ENCODE measurements around the gene PHF1. TPM values are rescaled to one million over a fixed set of nuclear protein-coding genes. Genes with fewer than 3 reads are reported as not detected.
"Not testable (repeated sequence)": the region's sequence is repeated elsewhere in the genome, so short reads cannot be mapped to it uniquely, and the experiment has no call there.

The PHF1 gene
- total and polyA plus RNA-seq, 2 donors, result 16.3 to 141 TPM

- Histone ChIP-seq H3K27ac (ENCODE audit: low read depth in 1 of 2, low read length in 1 of 2) (no peak overlapping the region), H3K27me3 (ENCODE audit: control insufficient read depth in 2 of 2, insufficient read depth in 1 of 2, low read length in 1 of 2) (no peaks in the 10 kb centered on the region), H3K9me3 (ENCODE audit: control insufficient read depth in 2 of 2, insufficient read depth in 1 of 2, low read length in 1 of 2) (no peaks in the 10 kb centered on the region)
Observed at GRCh38 chr6:33372526-33373123, 38.2 kb upstream of the PHF1 start.

GRCh38 chr6:33373960-33374910 lies 36.6 kb upstream of the PHF1 start:
- H3K27me3 ChIP-seq (ENCODE audit: control insufficient read depth in 2 of 2, insufficient read depth in 1 of 2, low read length in 1 of 2), result no peaks in the 10 kb centered on the region

More at GRCh38 chr6:33372526-33373123, 38.2 kb upstream of the PHF1 start:
- DNase-seq (ENCODE audit: low read depth in 6 of 9, low spot score in 9 of 9), result no peak
- 45% methylated on average over 5 of the region's 5 CpGs for WGBS
- no peaks in the 10 kb centered on the region for H3K36me3 ChIP-seq (ENCODE audit: control insufficient read depth in 2 of 2, insufficient read depth in 2 of 2, low read length in 1 of 2)
- peaks cover 0 to 9% of the 10 kb centered on the region in 2 donors for H3K4me1 ChIP-seq (ENCODE audit: control insufficient read depth in 2 of 2, insufficient read depth in 2 of 2, low read length in 2 of 2)
- H3K4me3 ChIP-seq (ENCODE audit: low read length in 2 of 2), result no peak overlapping the region

GRCh38 chr6:33375143-33375671 lies 35.6 kb upstream of the PHF1 start:
- Histone ChIP-seq H3K27ac (ENCODE audit: low read depth in 1 of 2, low read length in 1 of 2) (peak overlapping the region; percentile 46 to 60), H3K9me3 (ENCODE audit: control insufficient read depth in 2 of 2, insufficient read depth in 1 of 2, low read length in 1 of 2) (no peaks in the 10 kb centered on the region), H3K4me3 (ENCODE audit: low read length in 2 of 2) (no peak overlapping the region), H3K4me1 (ENCODE audit: control insufficient read depth in 2 of 2, insufficient read depth in 2 of 2, low read length in 2 of 2) (peaks cover 0 to 9% of the 10 kb centered on the region in 2 donors), H3K36me3 (ENCODE audit: control insufficient read depth in 2 of 2, insufficient read depth in 2 of 2, low read length in 1 of 2) (no peaks in the 10 kb centered on the region), H3K27me3 (ENCODE audit: control insufficient read depth in 2 of 2, insufficient read depth in 1 of 2, low read length in 1 of 2) (no peaks in the 10 kb centered on the region)
- peak in 1 of 9 donors; percentile 33 for DNase-seq (ENCODE audit: low read depth in 6 of 9, low spot score in 9 of 9)
- WGBS, result 77% methylated on average over 9 of the region's 9 CpGs

More at GRCh38 chr6:33373960-33374910, 36.6 kb upstream of the PHF1 start:
- peaks cover 0 to 9% of the 10 kb centered on the region in 2 donors for H3K4me1 ChIP-seq (ENCODE audit: control insufficient read depth in 2 of 2, insufficient read depth in 2 of 2, low read length in 2 of 2)
- no peaks in the 10 kb centered on the region for H3K36me3 ChIP-seq (ENCODE audit: control insufficient read depth in 2 of 2, insufficient read depth in 2 of 2, low read length in 1 of 2)
- 82% methylated on average over 8 of the region's 8 CpGs for WGBS
- no peak for DNase-seq (ENCODE audit: low read depth in 6 of 9, low spot score in 9 of 9)
- no peak overlapping the region for H3K4me3 ChIP-seq (ENCODE audit: low read length in 2 of 2)
- no peaks in the 10 kb centered on the region for H3K9me3 ChIP-seq (ENCODE audit: control insufficient read depth in 2 of 2, insufficient read depth in 1 of 2, low read length in 1 of 2)
- no peak overlapping the region for H3K27ac ChIP-seq (ENCODE audit: low read depth in 1 of 2, low read length in 1 of 2)

GRCh38 chr6:33377171-33377570 lies 33.6 kb upstream of the PHF1 start:
- 95% methylated on average over 4 of the region's 4 CpGs for WGBS
- Histone ChIP-seq H3K9me3 (ENCODE audit: control insufficient read depth in 2 of 2, insufficient read depth in 1 of 2, low read length in 1 of 2) (no peaks in the 10 kb centered on the region), H3K36me3 (ENCODE audit: control insufficient read depth in 2 of 2, insufficient read depth in 2 of 2, low read length in 1 of 2) (no peaks in the 10 kb centered on the region), H3K4me1 (ENCODE audit: control insufficient read depth in 2 of 2, insufficient read depth in 2 of 2, low read length in 2 of 2) (peaks cover 0 to 9% of the 10 kb centered on the region in 2 donors), H3K27me3 (ENCODE audit: control insufficient read depth in 2 of 2, insufficient read depth in 1 of 2, low read length in 1 of 2) (no peaks in the 10 kb centered on the region), H3K4me3 (ENCODE audit: low read length in 2 of 2) (no peak overlapping the region), H3K27ac (ENCODE audit: low read depth in 1 of 2, low read length in 1 of 2) (no peak overlapping the region)
- no peak for DNase-seq (ENCODE audit: low read depth in 6 of 9, low spot score in 9 of 9)

- 99% methylated on average over 10 of the region's 10 CpGs for WGBS
- H3K4me3 ChIP-seq (ENCODE audit: low read length in 2 of 2); H3K36me3 ChIP-seq (ENCODE audit: control insufficient read depth in 2 of 2, insufficient read depth in 2 of 2, low read length in 1 of 2); H3K4me1 ChIP-seq (ENCODE audit: control insufficient read depth in 2 of 2, insufficient read depth in 2 of 2, low read length in 2 of 2); H3K27ac ChIP-seq (ENCODE audit: low read depth in 1 of 2, low read length in 1 of 2); H3K27me3 ChIP-seq (ENCODE audit: control insufficient read depth in 2 of 2, insufficient read depth in 1 of 2, low read length in 1 of 2); DNase-seq (ENCODE audit: low read depth in 6 of 9, low spot score in 9 of 9); H3K9me3 ChIP-seq (ENCODE audit: control insufficient read depth in 2 of 2, insufficient read depth in 1 of 2, low read length in 1 of 2): not testable (repeated sequence)
Observed at GRCh38 chr6:33379184-33379583, 31.6 kb upstream of the PHF1 start.

DNA sequence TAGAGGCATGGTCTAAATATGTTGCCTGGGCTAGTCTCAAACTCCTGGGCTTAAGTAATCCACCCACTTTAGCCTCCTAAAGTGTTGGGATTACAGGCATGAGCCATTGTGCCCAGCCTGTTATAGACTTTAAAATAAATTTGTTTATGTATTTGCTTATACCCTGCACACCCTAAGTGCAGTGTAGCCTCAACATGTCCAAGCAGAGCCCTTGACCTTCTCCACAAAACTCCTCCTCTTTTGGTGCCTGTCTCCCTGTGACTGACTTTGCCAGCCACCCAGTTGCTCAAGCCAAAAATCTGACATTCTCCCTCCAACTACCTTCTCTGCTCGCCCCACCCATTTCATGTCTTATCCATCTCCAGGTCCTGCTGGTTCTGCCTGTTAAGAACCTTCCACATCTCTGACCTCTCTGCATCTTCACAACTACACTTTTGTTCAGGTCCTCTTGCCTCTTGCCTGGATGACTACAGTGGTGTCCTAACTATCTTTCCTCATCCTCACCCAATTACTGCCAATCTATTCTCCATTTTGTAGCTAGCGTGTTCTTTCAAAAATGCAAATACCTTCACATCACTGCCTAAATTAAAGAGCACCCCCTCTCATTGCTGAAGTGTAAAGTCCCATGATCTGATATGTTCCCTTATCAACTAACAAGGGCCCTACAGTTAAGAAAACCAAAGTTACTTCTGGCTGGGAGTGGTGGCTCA lies 30.4 kb upstream of the PHF1 start:
- H3K36me3 ChIP-seq (ENCODE audit: control insufficient read depth in 2 of 2, insufficient read depth in 2 of 2, low read length in 1 of 2), result no peaks in the 10 kb centered on the region
- H3K4me1 ChIP-seq (ENCODE audit: control insufficient read depth in 2 of 2, insufficient read depth in 2 of 2, low read length in 2 of 2), result no peaks in the 10 kb centered on the region
- H3K4me3 ChIP-seq (ENCODE audit: low read length in 2 of 2), result no peak overlapping the region
- no peaks in the 10 kb centered on the region for H3K27me3 ChIP-seq (ENCODE audit: control insufficient read depth in 2 of 2, insufficient read depth in 1 of 2, low read length in 1 of 2)
- no peak overlapping the region for H3K27ac ChIP-seq (ENCODE audit: low read depth in 1 of 2, low read length in 1 of 2)
- DNase-seq (ENCODE audit: low read depth in 6 of 9, low spot score in 9 of 9), result no peak
- H3K9me3 ChIP-seq (ENCODE audit: control insufficient read depth in 2 of 2, insufficient read depth in 1 of 2, low read length in 1 of 2), result no peaks in the 10 kb centered on the region
- WGBS, result 97% methylated on average over 2 of the region's 2 CpGs

GRCh38 chr6:33383427-33384185 lies 27.2 kb upstream of the PHF1 start:
- no peak for DNase-seq (ENCODE audit: low read depth in 6 of 9, low spot score in 9 of 9)
- H3K9me3 ChIP-seq (ENCODE audit: control insufficient read depth in 2 of 2, insufficient read depth in 1 of 2, low read length in 1 of 2), result no peaks in the 10 kb centered on the region
- no peaks in the 10 kb centered on the region for H3K27me3 ChIP-seq (ENCODE audit: control insufficient read depth in 2 of 2, insufficient read depth in 1 of 2, low read length in 1 of 2)
- no peaks in the 10 kb centered on the region for H3K36me3 ChIP-seq (ENCODE audit: control insufficient read depth in 2 of 2, insufficient read depth in 2 of 2, low read length in 1 of 2)
- 86% methylated on average over 10 of the region's 10 CpGs for WGBS
- no peaks in the 10 kb centered on the region for H3K4me1 ChIP-seq (ENCODE audit: control insufficient read depth in 2 of 2, insufficient read depth in 2 of 2, low read length in 2 of 2)
- H3K27ac ChIP-seq (ENCODE audit: low read depth in 1 of 2, low read length in 1 of 2), result no peak overlapping the region
- no peak overlapping the region for H3K4me3 ChIP-seq (ENCODE audit: low read length in 2 of 2)

DNA sequence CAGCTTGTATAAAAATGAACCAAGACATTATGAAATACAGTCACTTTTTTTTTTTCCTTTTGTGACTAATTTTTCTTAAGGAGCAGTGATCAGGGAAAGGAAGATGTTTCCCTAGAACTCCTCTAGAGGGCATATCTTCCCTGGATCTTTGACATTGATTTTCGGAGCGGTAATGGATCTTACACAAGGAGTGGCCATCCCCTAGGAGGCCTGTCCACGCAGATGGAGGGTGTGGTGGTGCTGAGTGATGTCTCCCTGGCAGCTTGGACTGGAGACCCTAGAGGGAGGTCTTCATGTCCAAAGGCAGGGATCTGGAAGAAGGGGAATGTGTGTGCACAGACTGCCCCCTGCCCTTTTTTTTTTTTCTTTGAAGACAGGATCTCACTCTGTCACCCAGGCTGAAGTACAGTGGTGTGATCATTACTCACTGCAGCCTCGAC lies 26.2 kb upstream of the PHF1 start:
- 91% methylated on average over 4 of the region's 4 CpGs for WGBS
- no peak for DNase-seq (ENCODE audit: low read depth in 6 of 9, low spot score in 9 of 9)
- Histone ChIP-seq H3K27ac (ENCODE audit: low read depth in 1 of 2, low read length in 1 of 2) (no peak overlapping the region), H3K9me3 (ENCODE audit: control insufficient read depth in 2 of 2, insufficient read depth in 1 of 2, low read length in 1 of 2) (no peaks in the 10 kb centered on the region), H3K4me1 (ENCODE audit: control insufficient read depth in 2 of 2, insufficient read depth in 2 of 2, low read length in 2 of 2) (no peaks in the 10 kb centered on the region), H3K27me3 (ENCODE audit: control insufficient read depth in 2 of 2, insufficient read depth in 1 of 2, low read length in 1 of 2) (no peaks in the 10 kb centered on the region), H3K36me3 (ENCODE audit: control insufficient read depth in 2 of 2, insufficient read depth in 2 of 2, low read length in 1 of 2) (no peaks in the 10 kb centered on the region), H3K4me3 (ENCODE audit: low read length in 2 of 2) (no peak overlapping the region)

Data from thymus (tissue), 11 donors.